NK-92 (cell line): ENCODE data around the gene CD72.

Source experiments
- DNase-seq: peaks from one replicate; lab custom pipeline; 2025; ENCODE audit not compliant: unreplicated experiment; lab: John Stamatoyannopoulos, UW

Gene CD72

GRCh38 chr9:35560625-35561337 is 57.4 kb downstream of the CD72 start:
- DNase-seq = no peak
